NCI-H69 (cell line): Measurements from ENCODE around the gene MIA.
A peak's percentile ranks its signal among the peaks of the same experiment; 100 is the strongest.
"Not testable (repeated sequence)": the region's sequence is repeated elsewhere in the genome, so short reads cannot be mapped to it uniquely, and the experiment has no call there.

Experiments used
- DNase-seq: peaks from one replicate; lab custom pipeline; 2025; lab: John Stamatoyannopoulos, UW

MIA gene

GRCh38 chr19:40780582-40780981 lies 5.3 kb downstream of the MIA start:
- DNase-seq = no peak

GRCh38 chr19:40781140-40781539 lies 5.8 kb downstream of the MIA start:
- no peak for DNase-seq

DNA sequence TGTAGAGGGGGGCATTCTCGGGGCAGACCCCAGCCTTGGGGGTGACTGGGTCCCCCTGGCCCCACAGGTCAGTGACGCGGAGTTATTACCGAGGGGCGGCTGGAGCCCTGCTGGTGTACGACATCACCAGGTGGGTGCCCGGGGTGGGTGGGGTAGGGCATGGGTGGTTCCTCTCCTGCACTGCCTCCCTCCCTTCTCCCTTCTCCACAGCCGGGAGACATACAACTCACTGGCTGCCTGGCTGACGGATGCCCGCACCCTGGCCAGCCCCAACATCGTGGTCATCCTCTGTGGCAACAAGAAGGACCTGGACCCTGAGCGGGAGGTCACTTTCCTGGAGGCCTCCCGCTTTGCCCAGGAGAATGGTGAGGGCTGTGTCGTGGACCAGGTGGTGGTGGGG lies 8.4 kb downstream of the MIA start:
- DNase-seq = no peak

- not testable (repeated sequence) for DNase-seq
Observed at GRCh38 chr19:40784146-40784545, 8.8 kb downstream of the MIA start.

DNA sequence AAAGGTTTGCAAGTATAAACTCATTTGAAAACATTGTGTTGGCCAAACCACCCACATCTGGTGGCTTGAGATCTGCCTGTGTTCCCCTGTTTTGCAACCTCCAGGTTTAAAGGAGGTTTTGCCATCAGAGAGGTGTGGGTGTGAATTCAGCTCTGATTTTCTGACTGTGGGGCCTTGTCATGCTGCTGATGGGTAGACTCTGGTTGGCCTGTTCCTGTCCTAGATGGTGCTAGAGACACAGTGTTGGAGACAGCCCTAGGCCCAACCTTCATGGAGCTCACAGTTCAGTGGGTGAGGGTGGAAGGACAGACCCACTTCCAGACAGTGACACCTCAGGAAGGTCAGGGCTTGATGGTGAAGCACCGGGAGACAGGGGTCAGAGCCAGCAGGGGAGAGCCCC lies 10.2 kb downstream of the MIA start:
- DNase-seq = no peak

- DNase-seq = no peak
Observed at GRCh38 chr19:40786060-40787037, 11.0 kb downstream of the MIA start.

DNA sequence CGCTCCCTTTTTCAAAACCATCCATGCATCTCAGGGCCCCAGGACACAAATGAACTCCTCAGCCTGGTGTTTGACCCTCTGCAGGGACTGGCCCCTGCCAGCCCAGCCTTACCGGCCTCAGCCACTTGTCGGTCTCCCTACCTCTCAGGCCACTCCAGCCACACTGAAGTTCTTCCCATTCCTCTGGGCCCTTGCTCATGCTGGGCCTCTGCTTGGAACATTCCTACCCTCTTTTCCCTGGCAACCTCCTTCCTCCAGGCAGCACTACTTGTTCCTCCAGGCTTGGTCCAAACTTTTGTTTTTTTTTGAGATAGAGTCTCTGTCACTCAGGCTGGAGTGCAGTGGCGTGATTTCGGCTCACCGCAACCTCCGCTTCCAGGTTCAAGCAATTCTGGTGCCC lies 16.0 kb downstream of the MIA start:
- no peak for DNase-seq

DNA sequence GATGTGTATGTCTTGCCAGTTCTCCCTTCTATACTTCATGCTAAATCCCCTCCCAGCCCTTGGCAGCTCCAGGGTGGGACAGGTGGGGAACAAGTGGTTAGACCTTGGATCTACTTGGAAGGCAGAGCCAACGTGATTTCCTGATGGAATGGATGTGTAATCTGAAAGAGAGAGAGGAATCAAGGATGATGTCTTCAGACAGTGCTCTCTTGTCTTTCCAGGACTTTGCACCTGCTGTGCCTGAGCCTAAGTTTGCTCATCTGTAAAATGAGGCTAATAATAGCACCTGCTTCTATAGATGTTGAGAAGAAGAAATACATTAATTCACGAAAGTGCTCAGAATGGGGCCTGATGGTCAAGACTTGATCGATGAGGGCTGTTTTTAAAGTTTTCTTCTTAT lies 16.7 kb downstream of the MIA start:
- DNase-seq = no peak

GRCh38 chr19:40797166-40797962 lies 22.0 kb downstream of the MIA start:
- no peak for DNase-seq

DNA sequence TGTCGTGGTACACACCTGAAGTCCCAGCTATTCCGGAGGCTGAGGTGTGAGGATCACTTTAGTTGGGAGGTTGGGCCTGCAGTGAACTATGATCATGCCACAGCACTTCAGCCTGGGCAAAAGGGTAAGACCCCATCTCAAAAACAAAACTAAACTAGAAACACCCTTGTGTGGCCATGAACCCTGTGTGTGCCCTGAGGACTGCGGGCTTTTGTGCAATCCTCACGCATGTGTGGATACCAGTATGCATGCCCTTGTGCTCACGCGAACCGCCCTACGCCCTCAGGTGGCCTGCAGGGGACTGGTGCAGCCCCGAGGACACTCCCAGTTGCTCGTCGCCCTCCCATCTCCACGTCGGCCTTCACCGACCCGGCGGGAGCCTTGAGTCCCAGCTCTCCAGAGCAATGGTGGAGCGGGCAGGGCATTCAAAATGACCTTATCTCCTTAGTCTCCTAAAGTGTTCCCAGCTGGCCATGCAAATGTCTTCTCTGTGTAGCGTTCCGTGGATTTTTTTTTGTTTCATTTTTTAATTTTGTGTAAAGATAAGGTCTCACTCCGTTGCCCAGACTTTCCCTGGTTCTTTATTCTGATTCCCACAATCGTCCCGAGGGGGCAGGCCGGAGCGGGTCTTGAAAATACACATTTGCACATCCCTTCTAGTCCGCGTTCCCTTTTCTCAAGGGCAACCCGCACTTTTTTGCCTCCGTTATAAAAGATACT lies 22.8 kb downstream of the MIA start:
- peak; percentile 70 for DNase-seq

GRCh38 chr19:40798683-40799557 lies 23.6 kb downstream of the MIA start, which contains the start of gene EGLN2:
Gene EGLN2 (plus strand): TSS chr19:40799191. CDS start chr19:40800573, 1,382 bp downstream.
- DNase-seq = peak; percentile 100

GRCh38 chr19:40799558-40800338 lies 24.4 kb downstream of the MIA start:
- DNase-seq = peak; percentile 60

- no peak for DNase-seq
Observed at GRCh38 chr19:40800339-40800996, 25.1 kb downstream of the MIA start.

- DNase-seq = no peak
Observed at GRCh38 chr19:40800997-40801377, 25.7 kb downstream of the MIA start.

- DNase-seq = no peak
Observed at GRCh38 chr19:40801426-40802299, 26.3 kb downstream of the MIA start.

DNA sequence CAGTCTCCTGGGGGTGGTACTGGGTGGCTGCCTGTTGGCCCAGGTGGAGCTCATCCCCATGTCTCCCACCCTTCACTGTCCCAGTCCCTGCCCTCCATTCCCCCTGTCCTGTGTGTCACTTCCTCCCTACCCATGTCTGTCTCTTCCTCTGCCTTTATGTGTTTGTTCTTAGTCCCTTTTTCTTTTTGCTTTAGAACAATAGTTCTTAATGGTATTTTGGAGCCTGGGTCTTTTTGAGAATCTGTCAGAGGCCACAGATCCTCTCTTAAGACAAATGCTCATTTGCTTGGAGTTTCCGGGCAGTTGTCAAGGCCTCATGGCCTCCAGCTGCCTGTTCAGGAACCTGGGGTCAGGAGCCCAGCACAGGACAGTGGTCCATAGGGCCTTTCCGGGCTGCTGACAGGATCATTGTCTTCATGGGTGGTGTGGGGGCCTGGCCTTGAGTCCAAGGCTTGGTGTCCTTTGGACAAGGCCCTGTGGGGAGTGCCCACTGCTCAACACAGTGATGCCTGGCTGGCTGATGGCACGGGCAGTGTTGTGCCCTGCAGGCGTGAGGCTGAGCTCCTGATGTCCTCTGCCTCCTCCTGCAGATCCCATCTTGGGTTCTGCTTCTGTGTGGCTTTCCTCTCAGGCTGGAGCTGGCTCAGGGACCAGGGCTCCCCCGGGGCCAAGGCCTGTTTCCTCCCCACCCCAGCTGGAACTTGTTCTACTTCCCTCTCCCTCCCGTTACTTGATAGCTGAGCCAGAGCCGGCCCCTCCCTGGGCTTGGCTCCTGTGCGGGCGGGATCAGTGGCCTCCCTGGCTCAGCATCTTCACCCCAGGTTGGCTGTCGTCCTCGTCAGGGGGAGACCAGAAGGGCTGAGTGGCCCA lies 27.2 kb downstream of the MIA start:
- peak; percentile 29 for DNase-seq

GRCh38 chr19:40803170-40803856 lies 28.0 kb downstream of the MIA start:
- DNase-seq = no peak
